Measurements from ENCODE around the gene KIF16B.
"Not testable (repeated sequence)": the region's sequence is repeated elsewhere in the genome, so short reads cannot be mapped to it uniquely, and the experiment has no call there.

The KIF16B gene

GRCh38 chr20:16589623-16590022 lies 16.4 kb upstream of the KIF16B start:
- no peak for DNase-seq (ENCODE audit: low spot score)

- DNase-seq (ENCODE audit: low spot score) = no peak
Observed at GRCh38 chr20:16588241-16588640, 15.0 kb upstream of the KIF16B start.

- DNase-seq (ENCODE audit: low spot score) = no peak
Observed at GRCh38 chr20:16587066-16587465, 13.8 kb upstream of the KIF16B start.

GRCh38 chr20:16583474-16583873 lies 10.2 kb upstream of the KIF16B start:
- no peak for DNase-seq (ENCODE audit: low spot score)

- no peak for DNase-seq (ENCODE audit: low spot score)
Observed at GRCh38 chr20:16581241-16581640, 8.0 kb upstream of the KIF16B start.

GRCh38 chr20:16580620-16581019 lies 7.4 kb upstream of the KIF16B start:
- DNase-seq (ENCODE audit: low spot score) = no peak

GRCh38 chr20:16580147-16580546 lies 6.9 kb upstream of the KIF16B start:
- DNase-seq (ENCODE audit: low spot score) = peak; percentile 83

GRCh38 chr20:16576219-16576618 lies 3.0 kb upstream of the KIF16B start:
- no peak for DNase-seq (ENCODE audit: low spot score)

GRCh38 chr20:16575390-16576140 lies 2.3 kb upstream of the KIF16B start:
- no peak for DNase-seq (ENCODE audit: low spot score)

- peak; percentile 96 for DNase-seq (ENCODE audit: low spot score)
Observed at GRCh38 chr20:16574656-16575355, 1.6 kb upstream of the KIF16B start.

- DNase-seq (ENCODE audit: low spot score) = no peak
Observed at GRCh38 chr20:16571333-16571732, 1.9 kb downstream of the KIF16B start.

- no peak for DNase-seq (ENCODE audit: low spot score)
Observed at GRCh38 chr20:16569246-16570153, 3.7 kb downstream of the KIF16B start.

- no peak for DNase-seq (ENCODE audit: low spot score)
Observed at GRCh38 chr20:16566080-16566479, 7.2 kb downstream of the KIF16B start.

- not testable (repeated sequence) for DNase-seq (ENCODE audit: low spot score)
Observed at GRCh38 chr20:16564079-16564478, 9.2 kb downstream of the KIF16B start.

- no peak for DNase-seq (ENCODE audit: low spot score)
Observed at GRCh38 chr20:16563066-16563806, 10.0 kb downstream of the KIF16B start.

GRCh38 chr20:16562259-16562658 lies 11.0 kb downstream of the KIF16B start:
- no peak for DNase-seq (ENCODE audit: low spot score)

- DNase-seq (ENCODE audit: low spot score) = no peak
Observed at GRCh38 chr20:16560661-16561060, 12.6 kb downstream of the KIF16B start.

- DNase-seq (ENCODE audit: low spot score) = no peak
Observed at GRCh38 chr20:16560216-16560615, 13.0 kb downstream of the KIF16B start.

GRCh38 chr20:16556301-16556700 lies 16.9 kb downstream of the KIF16B start:
- DNase-seq (ENCODE audit: low spot score) = no peak

GRCh38 chr20:16555754-16556153 lies 17.5 kb downstream of the KIF16B start:
- DNase-seq (ENCODE audit: low spot score) = no peak

GRCh38 chr20:16554766-16555543 lies 18.3 kb downstream of the KIF16B start:
- DNase-seq (ENCODE audit: low spot score) = no peak

Measured in AG20443 (cell line).